Chondrocyte (in vitro differentiated cells): ENCODE data around the gene F5. TPM values are rescaled to one million over a fixed set of nuclear protein-coding genes. Genes with fewer than 3 reads are reported as not detected.

ENCODE experiments used
- DNase-seq: peaks from one replicate; pipeline ENCODE4 v3.0.0; 2021; ENCODE audit warnings: mixed read lengths, low spot score
- H3K27ac Mint-ChIP-seq: one replicate; pipeline ENCODE4 v1.8.0; 2021; ENCODE audit warnings: mild to moderate bottlenecking, moderate library complexity, mixed read lengths; ENCODE audit not compliant: unreplicated experiment
- H3K27me3 Mint-ChIP-seq: 2 replicates; pipeline ENCODE4 v1.8.0; 2021; ENCODE audit warnings: low read depth, mixed read lengths
- H3K36me3 Mint-ChIP-seq: 2 replicates; pipeline ENCODE4 v1.8.0; 2021; ENCODE audit warnings: low read depth, mixed read lengths
- H3K4me1 Mint-ChIP-seq: 2 replicates; pipeline ENCODE4 v1.8.0; 2021; ENCODE audit warnings: low read depth, mild to moderate bottlenecking, mixed read lengths
- H3K4me3 Mint-ChIP-seq: one replicate; pipeline ENCODE4 v1.8.0; 2021; ENCODE audit warnings: mild to moderate bottlenecking, moderate library complexity, mixed read lengths; ENCODE audit not compliant: unreplicated experiment
- H3K9me3 Mint-ChIP-seq: 2 replicates; pipeline ENCODE4 v1.8.0; 2021; ENCODE audit warnings: low read depth, mixed read lengths
- total RNA-seq: library from RNA; stranded (reverse); gene quantifications from 3 replicates; pipeline ENCODE4 v1.2.1, GENCODE V29; 2021
- TF ChIP-seq, protein P1 (sequence below): fragments of 200-600 bp; sonication (generic); IDR thresholded peaks from 2 replicates; pipeline ENCODE4 v1.5.0; 2021; ENCODE audit warnings: antibody characterized with exemption, mild to moderate bottlenecking, moderate library complexity

Gene F5
- total RNA-seq, 1 donor from 2014 or later: not detected

DNA sequence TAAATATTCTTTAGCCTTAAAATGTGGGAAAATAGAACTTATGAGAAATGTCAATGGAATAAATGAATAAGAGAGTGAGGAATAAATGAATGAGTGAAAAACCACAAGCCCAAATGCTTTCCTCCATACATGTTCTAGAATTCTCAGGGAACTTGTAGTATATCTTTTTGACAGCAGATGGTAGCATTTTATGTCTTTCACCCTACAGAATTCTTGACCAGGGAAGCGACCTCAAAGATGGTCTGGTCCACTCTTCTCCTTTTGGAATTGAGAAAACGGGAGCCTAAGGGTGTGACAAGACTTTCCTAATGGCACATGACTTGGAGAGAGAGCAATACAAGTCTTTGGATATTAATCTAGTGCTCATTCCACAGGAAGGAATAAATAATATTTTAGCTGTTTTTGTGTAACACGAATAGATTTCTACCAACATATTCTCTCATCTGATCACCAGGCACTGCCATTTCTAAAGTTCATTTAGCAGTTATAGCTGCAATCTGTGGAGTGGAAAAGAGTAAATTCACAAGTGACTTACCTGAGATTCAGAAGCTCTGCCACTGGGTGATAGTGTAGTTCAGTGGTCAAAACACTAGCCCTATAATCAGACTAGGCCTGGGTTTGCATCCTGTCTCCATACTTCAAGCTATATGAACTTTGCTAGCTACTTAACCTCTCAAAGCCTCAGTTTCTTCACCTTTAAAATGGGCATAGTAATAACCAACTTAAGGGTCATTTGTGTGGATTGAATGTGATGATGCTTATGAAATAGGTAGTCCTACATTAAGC lies 15.0 kb upstream of the F5 start:
- TF ChIP-seq, protein P1, sequence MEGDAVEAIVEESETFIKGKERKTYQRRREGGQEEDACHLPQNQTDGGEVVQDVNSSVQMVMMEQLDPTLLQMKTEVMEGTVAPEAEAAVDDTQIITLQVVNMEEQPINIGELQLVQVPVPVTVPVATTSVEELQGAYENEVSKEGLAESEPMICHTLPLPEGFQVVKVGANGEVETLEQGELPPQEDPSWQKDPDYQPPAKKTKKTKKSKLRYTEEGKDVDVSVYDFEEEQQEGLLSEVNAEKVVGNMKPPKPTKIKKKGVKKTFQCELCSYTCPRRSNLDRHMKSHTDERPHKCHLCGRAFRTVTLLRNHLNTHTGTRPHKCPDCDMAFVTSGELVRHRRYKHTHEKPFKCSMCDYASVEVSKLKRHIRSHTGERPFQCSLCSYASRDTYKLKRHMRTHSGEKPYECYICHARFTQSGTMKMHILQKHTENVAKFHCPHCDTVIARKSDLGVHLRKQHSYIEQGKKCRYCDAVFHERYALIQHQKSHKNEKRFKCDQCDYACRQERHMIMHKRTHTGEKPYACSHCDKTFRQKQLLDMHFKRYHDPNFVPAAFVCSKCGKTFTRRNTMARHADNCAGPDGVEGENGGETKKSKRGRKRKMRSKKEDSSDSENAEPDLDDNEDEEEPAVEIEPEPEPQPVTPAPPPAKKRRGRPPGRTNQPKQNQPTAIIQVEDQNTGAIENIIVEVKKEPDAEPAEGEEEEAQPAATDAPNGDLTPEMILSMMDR: peak; percentile 80
- no peak for DNase-seq
- peaks cover 23% of the 10 kb centered on the region for H3K27me3 Mint-ChIP-seq
- no peaks in the 10 kb centered on the region for H3K4me1 Mint-ChIP-seq
- no peak overlapping the region for H3K27ac Mint-ChIP-seq
- no peak overlapping the region for H3K4me3 Mint-ChIP-seq
- no peaks in the 10 kb centered on the region for H3K9me3 Mint-ChIP-seq
- H3K36me3 Mint-ChIP-seq: no peaks in the 10 kb centered on the region

DNA sequence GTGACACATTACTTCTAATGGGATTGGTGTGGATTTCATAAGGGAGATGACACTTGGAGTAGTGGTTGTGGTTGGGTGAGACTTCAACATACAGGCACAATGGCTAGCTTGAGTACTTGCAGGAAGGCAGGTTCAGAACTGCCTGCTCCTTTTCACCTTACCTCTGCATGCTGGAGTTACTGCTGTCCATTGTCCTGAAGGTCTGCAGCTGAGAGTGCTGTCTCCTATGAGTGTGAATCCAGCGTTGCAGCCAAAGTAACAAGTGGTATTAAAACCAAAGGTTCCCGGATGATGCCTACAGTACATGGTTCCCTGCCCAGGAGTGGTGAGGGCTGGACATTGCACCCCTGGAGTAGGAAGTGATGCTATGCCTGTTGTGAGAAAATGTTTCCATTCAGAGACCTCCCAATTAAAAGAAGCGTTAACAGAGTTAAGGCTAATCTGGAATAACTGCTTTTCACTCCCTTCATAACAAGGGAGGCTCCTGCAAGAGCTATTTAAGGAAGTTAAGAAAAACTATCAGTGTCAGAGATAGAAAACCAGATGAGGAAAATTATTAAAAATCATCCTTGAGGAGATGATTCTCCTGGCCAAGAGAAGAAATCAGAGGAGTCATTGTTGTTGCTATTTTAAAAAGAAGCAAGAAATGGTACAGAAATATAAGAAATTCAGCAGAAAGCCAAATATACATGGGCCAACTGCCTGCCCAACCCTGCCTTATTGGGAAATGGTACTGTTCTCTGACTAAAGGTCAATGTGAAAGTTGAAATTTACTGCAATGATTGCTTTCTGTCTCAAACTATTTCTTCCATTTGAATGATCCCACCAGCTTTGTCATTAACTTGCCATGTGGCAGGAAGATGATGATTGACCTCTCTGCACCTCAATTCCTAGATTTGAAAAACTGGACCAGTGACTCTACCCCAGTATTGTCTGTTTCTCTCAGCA lies 9.8 kb upstream of the F5 start:
- no peaks in the 10 kb centered on the region for H3K4me1 Mint-ChIP-seq
- DNase-seq: no peak
- H3K27me3 Mint-ChIP-seq: peaks cover 40% of the 10 kb centered on the region
- TF ChIP-seq, protein P1: no peak
- no peaks in the 10 kb centered on the region for H3K36me3 Mint-ChIP-seq
- H3K27ac Mint-ChIP-seq: no peak overlapping the region
- H3K9me3 Mint-ChIP-seq: no peaks in the 10 kb centered on the region
- H3K4me3 Mint-ChIP-seq: no peak overlapping the region

DNA sequence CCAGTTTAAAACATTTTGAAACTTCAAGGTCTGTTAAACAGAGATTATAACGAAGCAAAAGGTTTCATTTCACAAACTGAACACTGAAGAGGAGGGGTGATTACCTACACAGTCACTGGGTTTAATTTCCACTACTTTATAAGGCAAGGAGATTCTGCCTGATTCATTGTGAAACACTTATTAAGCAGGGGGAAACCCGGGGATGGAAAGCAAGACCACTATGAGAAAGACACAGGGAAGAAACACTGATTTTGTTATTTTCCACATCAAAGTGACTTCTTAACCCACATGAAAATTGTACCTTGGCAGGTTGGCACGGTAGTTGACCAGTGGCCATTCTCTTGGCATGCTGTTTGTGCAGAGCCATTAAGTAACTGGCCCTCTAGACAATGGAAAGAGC lies 8.1 kb upstream of the F5 start:
- TF ChIP-seq, protein P1: no peak
- Mint-ChIP-seq H3K4me1 (no peaks in the 10 kb centered on the region), H3K27me3 (peaks cover 36% of the 10 kb centered on the region), H3K9me3 (no peaks in the 10 kb centered on the region), H3K36me3 (no peaks in the 10 kb centered on the region), H3K27ac (no peak overlapping the region), H3K4me3 (no peak overlapping the region)
- DNase-seq: no peak

DNA sequence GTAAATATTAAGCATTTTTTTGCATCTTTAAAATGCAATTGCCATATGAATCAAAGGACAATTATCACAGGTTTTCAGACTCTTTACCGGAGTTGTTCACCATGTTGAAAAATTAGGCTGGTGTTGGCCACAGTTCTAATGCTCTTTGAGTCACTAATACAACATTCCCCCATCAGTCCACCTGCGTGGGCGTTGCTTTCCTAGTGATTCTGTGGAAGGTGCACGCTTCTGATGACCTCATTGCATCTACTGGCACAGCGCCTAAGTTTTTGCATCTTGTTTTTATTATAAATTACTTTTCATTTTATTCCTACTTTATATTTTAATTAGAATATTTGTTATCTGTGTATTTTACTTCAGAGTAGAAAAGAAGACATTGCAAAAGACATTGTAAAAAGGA lies 4.7 kb upstream of the F5 start:
- peaks cover 52% of the 10 kb centered on the region for H3K27me3 Mint-ChIP-seq
- H3K27ac Mint-ChIP-seq: no peak overlapping the region
- H3K4me3 Mint-ChIP-seq: no peak overlapping the region
- TF ChIP-seq, protein P1: no peak
- H3K4me1 Mint-ChIP-seq: peaks cover 5% of the 10 kb centered on the region
- H3K36me3 Mint-ChIP-seq: no peaks in the 10 kb centered on the region
- no peak for DNase-seq
- no peaks in the 10 kb centered on the region for H3K9me3 Mint-ChIP-seq

DNA sequence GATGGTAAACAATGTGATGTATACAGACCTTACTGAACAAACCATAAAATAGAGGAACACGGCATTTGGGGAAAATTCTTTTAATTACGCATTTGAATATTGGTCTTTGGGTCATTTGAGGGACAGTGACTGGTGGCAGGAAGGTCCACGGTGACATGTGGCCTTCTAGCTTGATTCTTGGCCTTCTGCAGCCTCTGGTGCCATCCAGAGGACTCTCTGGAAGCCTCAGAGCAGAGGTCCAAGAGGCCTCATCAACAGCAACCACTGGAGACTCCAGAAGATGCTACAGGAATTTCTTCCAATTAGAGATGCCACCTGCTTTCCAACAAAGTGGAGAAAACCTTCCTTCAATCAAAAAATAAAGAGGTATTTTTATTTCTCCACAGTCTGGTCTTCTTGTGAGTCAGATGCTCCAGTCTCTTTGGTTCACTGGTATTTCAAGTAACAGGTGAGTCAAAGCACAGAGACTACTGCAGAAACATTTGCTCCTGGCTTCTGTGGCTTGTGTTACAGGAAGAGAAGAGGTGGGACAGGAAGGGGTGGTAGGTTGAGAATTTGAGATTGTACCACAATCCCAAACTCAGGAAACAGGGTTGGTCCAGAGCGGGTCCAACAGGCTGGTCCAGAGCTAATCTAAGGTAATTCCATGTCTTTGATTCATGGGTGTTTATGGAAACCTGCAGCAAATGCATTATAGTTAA lies 2.7 kb upstream of the F5 start:
- peaks cover 5% of the 10 kb centered on the region for H3K4me1 Mint-ChIP-seq
- DNase-seq: no peak
- H3K27me3 Mint-ChIP-seq: peaks cover 55% of the 10 kb centered on the region
- no peaks in the 10 kb centered on the region for H3K9me3 Mint-ChIP-seq
- no peaks in the 10 kb centered on the region for H3K36me3 Mint-ChIP-seq
- H3K4me3 Mint-ChIP-seq: no peak overlapping the region
- H3K27ac Mint-ChIP-seq: no peak overlapping the region
- TF ChIP-seq, protein P1: no peak
